H1 (cell line): ENCODE measurements around the gene AAGAB. TPM values are rescaled to one million over a fixed set of nuclear protein-coding genes. Genes with fewer than 3 reads are reported as not detected.

Experiments used
- MAFK ChIP-seq: IDR thresholded peaks from 2 replicates; pipeline ENCODE4 v1.6.1; 2012; ENCODE audit warnings: low read depth, mild to moderate bottlenecking, improper control_type of control experiment, low read length
- TAF1 ChIP-seq: IDR thresholded peaks from 2 replicates; pipeline ENCODE4 v1.6.1; 2011; ENCODE audit warnings: mild to moderate bottlenecking, low read depth, low read length
- polyA plus RNA-seq, 7 experiments: library from polyadenylated mRNA; depleted of rRNA in 3 of 7; stranded (reverse) in 5 of 7; unstranded in 2 of 7; fragments of >200 nt in 5 of 7; fragments of 200-250 nt in 2 of 7; gene quantifications; 1 replicate in 5 of 7; 2 replicates in 1 of 7; 4 replicates in 1 of 7; pipeline versions ENCODE4 v1.2.1 to v1.2.3, GENCODE V29; 2011 to 2013; ENCODE audit warnings: missing spikeins in 2 of 7, mixed read lengths in 2 of 7
- total RNA-seq: library from RNA; stranded (reverse); fragmentation: NEBNext Ultra II Directional; extraction: Animal tissue kit (Norgen Biotek cat#: 25700); gene quantifications from 2 replicates; pipeline ENCODE4 v1.2.1, GENCODE V29; 2021
- TF ChIP-seq, protein P1 (sequence below): fragments of 300-600 bp; sonication (generic); IDR thresholded peaks from 2 replicates; pipeline ENCODE4 v1.7.1; 2012; ENCODE audit warnings: low read length, moderate library complexity, mild to moderate bottlenecking, inconsistent platforms; ENCODE audit not compliant: insufficient replicate concordance

Gene AAGAB
- total and polyA plus RNA-seq, 2 of the 8 experiments (the other 6 are each of a cell fraction or from before 2014, with no cell fraction given), result 20.1 to 45.9 TPM

GRCh38 chr15:67266870-67267269, 12.4 kb upstream of the AAGAB start (continued):
- TF ChIP-seq, protein P1, sequence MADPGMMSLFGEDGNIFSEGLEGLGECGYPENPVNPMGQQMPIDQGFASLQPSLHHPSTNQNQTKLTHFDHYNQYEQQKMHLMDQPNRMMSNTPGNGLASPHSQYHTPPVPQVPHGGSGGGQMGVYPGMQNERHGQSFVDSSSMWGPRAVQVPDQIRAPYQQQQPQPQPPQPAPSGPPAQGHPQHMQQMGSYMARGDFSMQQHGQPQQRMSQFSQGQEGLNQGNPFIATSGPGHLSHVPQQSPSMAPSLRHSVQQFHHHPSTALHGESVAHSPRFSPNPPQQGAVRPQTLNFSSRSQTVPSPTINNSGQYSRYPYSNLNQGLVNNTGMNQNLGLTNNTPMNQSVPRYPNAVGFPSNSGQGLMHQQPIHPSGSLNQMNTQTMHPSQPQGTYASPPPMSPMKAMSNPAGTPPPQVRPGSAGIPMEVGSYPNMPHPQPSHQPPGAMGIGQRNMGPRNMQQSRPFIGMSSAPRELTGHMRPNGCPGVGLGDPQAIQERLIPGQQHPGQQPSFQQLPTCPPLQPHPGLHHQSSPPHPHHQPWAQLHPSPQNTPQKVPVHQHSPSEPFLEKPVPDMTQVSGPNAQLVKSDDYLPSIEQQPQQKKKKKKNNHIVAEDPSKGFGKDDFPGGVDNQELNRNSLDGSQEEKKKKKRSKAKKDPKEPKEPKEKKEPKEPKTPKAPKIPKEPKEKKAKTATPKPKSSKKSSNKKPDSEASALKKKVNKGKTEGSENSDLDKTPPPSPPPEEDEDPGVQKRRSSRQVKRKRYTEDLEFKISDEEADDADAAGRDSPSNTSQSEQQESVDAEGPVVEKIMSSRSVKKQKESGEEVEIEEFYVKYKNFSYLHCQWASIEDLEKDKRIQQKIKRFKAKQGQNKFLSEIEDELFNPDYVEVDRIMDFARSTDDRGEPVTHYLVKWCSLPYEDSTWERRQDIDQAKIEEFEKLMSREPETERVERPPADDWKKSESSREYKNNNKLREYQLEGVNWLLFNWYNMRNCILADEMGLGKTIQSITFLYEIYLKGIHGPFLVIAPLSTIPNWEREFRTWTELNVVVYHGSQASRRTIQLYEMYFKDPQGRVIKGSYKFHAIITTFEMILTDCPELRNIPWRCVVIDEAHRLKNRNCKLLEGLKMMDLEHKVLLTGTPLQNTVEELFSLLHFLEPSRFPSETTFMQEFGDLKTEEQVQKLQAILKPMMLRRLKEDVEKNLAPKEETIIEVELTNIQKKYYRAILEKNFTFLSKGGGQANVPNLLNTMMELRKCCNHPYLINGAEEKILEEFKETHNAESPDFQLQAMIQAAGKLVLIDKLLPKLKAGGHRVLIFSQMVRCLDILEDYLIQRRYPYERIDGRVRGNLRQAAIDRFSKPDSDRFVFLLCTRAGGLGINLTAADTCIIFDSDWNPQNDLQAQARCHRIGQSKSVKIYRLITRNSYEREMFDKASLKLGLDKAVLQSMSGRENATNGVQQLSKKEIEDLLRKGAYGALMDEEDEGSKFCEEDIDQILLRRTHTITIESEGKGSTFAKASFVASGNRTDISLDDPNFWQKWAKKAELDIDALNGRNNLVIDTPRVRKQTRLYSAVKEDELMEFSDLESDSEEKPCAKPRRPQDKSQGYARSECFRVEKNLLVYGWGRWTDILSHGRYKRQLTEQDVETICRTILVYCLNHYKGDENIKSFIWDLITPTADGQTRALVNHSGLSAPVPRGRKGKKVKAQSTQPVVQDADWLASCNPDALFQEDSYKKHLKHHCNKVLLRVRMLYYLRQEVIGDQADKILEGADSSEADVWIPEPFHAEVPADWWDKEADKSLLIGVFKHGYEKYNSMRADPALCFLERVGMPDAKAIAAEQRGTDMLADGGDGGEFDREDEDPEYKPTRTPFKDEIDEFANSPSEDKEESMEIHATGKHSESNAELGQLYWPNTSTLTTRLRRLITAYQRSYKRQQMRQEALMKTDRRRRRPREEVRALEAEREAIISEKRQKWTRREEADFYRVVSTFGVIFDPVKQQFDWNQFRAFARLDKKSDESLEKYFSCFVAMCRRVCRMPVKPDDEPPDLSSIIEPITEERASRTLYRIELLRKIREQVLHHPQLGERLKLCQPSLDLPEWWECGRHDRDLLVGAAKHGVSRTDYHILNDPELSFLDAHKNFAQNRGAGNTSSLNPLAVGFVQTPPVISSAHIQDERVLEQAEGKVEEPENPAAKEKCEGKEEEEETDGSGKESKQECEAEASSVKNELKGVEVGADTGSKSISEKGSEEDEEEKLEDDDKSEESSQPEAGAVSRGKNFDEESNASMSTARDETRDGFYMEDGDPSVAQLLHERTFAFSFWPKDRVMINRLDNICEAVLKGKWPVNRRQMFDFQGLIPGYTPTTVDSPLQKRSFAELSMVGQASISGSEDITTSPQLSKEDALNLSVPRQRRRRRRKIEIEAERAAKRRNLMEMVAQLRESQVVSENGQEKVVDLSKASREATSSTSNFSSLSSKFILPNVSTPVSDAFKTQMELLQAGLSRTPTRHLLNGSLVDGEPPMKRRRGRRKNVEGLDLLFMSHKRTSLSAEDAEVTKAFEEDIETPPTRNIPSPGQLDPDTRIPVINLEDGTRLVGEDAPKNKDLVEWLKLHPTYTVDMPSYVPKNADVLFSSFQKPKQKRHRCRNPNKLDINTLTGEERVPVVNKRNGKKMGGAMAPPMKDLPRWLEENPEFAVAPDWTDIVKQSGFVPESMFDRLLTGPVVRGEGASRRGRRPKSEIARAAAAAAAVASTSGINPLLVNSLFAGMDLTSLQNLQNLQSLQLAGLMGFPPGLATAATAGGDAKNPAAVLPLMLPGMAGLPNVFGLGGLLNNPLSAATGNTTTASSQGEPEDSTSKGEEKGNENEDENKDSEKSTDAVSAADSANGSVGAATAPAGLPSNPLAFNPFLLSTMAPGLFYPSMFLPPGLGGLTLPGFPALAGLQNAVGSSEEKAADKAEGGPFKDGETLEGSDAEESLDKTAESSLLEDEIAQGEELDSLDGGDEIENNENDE, result no peak
- TF ChIP-seq TAF1 (no peak), MAFK (no peak)
